ENCODE results near the gene UGT1A5.
"Not testable (repeated sequence)": the region's sequence is repeated elsewhere in the genome, so short reads cannot be mapped to it uniquely, and the experiment has no call there.

Gene UGT1A5

DNA sequence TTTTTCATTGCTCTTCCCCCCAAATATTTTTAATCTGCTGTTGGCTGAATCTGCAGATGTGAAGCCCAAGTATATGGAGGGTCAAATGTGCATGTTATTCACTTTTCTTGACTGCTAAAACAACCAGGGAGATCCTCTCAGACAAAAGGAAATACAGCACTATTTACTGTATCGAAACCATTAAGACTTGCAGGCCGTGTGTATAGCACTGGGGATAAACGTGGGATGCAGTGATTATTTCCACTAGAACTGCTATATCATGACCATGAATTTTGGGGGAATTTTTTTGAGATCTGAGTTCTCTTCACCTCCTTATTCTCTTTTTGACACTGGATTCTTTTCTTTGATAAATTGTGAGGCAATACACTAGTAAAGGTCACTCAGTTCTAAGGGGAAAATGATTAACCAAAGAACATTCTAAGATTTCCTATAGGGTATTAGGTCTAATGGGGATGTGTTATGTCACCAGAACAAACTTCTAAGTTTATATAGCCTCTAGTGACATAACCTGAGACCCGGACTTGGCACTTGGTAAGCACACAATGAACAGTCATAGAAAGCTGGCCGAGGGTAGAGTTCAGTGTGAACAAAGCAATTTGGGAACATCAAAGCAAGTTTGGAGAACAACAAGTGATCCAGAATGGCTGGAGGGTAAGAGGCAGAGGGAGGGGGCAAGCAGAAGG, 32.5 kb downstream of the UGT1A5 start:
- Histone ChIP-seq H3K27me3 (ENCODE audit: low read depth) (no peaks in the 10 kb centered on the region), H3K9me3 (no peaks in the 10 kb centered on the region), H3K4me1 (no peaks in the 10 kb centered on the region), H3K36me3 (replicated peaks) (no peaks in the 10 kb centered on the region), H3K4me3 (no peak overlapping the region)
- in situ Hi-C loops (cut with MboI; ENCODE audit: low sequenced_read_pairs) = no loop called here
- DNase-seq (ENCODE audit: low spot score in 2 of 2) = no peak

DNA sequence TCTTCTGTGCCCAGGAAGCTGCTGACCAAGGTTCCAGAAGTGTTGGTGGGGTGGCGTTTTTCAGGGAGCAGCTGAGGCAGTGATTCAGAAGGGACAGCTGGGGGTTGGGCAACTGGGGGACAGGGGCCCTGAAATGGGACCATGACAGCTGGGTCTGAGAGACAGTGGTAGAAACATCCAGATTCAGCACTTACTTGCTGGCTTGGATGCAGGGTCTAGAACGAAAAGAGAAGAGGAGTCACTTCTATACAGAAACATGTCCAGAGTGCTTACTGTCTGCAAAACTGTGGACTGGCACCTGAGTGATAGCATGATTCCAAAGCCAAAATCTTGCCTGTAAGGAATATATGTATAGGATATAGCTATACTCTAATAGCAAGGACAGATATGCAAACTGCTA, 33.1 kb downstream of the UGT1A5 start:
- in situ Hi-C loops (cut with MboI; ENCODE audit: low sequenced_read_pairs); H3K27me3 ChIP-seq (ENCODE audit: low read depth); DNase-seq (ENCODE audit: low spot score in 2 of 2); H3K9me3 ChIP-seq; H3K4me3 ChIP-seq; H3K4me1 ChIP-seq; H3K36me3 ChIP-seq (replicated peaks): not testable (repeated sequence)

DNA sequence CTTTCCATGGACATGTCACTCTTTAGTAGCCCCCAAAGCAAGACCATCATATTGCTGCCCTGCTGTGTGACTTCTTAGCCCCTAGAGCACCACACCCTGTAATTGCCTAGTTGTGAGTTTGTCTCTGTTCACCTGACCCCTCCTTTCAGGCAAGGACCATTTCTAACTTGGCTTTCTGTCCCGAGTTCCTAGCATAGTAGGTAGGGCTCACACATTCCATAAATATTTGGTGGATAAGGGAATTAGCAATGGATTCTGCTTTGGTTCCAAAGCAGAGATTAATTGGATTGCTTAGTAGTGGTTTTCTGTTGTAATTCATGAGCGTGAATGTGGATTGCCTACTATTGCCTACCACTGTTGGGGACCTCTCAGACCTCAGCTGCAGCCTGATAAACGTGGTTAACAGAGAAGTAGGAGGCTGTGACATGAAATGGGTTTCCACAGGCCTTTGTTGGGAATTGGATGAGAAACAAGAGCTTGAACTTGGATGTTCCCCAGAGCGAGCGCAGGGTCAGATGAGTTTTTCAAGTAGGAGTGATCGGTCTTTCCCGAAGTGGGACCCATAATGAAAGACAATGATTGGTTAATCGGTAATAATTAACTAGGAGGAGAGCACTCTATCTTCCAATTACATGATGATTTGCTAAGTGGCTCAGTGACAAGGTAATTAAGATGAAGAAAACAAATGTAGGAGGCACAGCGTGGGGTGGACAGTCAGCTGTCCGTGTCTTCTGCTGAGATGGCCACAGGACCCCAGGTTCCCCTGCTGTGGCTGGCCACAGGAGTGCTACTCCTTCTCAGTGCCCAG, 34.0 kb downstream of the UGT1A5 start:
- peaks cover 3% of the 10 kb centered on the region for H3K9me3 ChIP-seq
- in situ Hi-C loops (cut with MboI; ENCODE audit: low sequenced_read_pairs) = no loop called here
- H3K4me3 ChIP-seq = no peak overlapping the region
- H3K27me3 ChIP-seq (ENCODE audit: low read depth) = no peaks in the 10 kb centered on the region
- no peaks in the 10 kb centered on the region for H3K36me3 ChIP-seq (replicated peaks)
- no peak for DNase-seq (ENCODE audit: low spot score in 2 of 2)
- H3K4me1 ChIP-seq = no peaks in the 10 kb centered on the region

DNA sequence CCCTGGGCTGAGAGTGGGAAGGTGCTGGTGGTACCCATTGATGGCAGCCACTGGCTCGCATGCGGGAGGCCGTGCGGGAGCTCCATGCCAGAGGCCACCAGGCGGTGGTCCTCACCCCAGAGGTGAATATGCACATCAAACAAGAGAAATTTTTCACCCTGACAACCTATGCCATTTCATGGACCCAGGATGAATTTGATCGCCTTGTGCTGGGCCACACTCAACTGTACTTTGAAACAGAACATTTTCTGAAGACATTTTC, 34.5 kb downstream of the UGT1A5 start:
- no peaks in the 10 kb centered on the region for H3K4me1 ChIP-seq
- in situ Hi-C loops (cut with MboI; ENCODE audit: low sequenced_read_pairs) = no loop called here
- no peak overlapping the region for H3K4me3 ChIP-seq
- DNase-seq (ENCODE audit: low spot score in 2 of 2) = no peak
- H3K36me3 ChIP-seq (replicated peaks) = no peaks in the 10 kb centered on the region
- no peaks in the 10 kb centered on the region for H3K27me3 ChIP-seq (ENCODE audit: low read depth)
- peaks cover 3% of the 10 kb centered on the region for H3K9me3 ChIP-seq

DNA sequence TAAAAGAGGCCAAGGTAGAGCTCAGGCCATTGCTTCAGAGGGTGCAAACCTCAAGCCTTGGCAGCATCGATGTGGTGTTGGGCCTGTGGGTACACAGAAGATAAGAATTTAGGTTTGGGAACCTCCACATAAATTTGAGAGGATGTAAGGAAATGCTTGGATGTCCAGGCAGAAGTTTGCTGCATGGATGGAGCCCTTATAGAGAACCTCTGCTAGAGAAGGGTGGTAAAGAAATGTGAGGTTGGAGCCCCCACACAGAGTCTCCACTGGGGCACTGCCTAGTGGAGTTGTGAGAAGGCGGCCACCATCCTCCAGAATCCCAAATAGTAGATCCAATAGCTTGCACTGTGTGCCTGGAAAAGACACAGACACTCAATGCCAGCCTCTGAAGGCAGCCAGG, 38.0 kb downstream of the UGT1A5 start:
- H3K27me3 ChIP-seq (ENCODE audit: low read depth); H3K9me3 ChIP-seq; DNase-seq (ENCODE audit: low spot score in 2 of 2); in situ Hi-C loops (cut with MboI; ENCODE audit: low sequenced_read_pairs); H3K4me1 ChIP-seq; H3K4me3 ChIP-seq; H3K36me3 ChIP-seq (replicated peaks): not testable (repeated sequence)

DNA sequence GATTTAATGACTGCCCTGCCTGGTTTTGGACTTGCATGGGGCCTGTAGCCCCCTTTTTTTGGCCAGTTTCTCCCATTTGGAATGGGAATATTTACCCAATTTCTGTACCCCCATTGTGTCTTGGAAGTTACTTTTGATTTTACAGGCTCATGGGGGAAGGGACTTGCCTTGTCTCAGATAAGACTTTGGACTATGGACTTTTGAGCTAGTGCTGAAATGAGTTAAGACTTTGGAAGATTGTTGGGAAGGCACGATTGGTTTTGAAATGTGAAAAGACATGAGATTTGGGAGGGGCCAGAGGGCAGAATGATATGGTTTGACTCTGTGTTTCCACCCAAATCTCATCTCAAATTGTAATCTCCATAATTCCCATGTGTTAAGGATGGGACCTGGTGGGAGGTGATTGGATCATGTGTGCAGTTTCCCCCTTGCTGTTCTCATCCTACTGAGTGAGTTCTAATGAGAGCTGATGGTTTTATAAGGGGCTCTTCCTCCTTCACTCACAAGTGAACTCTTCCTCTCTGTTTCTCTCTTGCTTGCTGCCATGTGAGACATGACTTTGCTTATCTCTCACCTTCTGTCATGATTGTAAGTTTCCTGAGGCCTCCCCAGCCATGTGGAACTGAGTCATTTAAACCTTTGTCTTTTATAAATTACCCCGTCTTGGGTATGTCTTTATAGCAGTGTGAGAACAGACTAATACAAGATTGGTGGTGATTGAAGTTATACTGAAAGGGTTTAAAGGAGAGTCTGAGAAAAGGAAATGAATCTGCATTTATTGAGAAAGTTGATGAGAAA, 38.7 kb downstream of the UGT1A5 start:
- H3K4me1 ChIP-seq; H3K4me3 ChIP-seq; H3K27me3 ChIP-seq (ENCODE audit: low read depth); in situ Hi-C loops (cut with MboI; ENCODE audit: low sequenced_read_pairs); H3K9me3 ChIP-seq; DNase-seq (ENCODE audit: low spot score in 2 of 2); H3K36me3 ChIP-seq (replicated peaks): not testable (repeated sequence)

DNA sequence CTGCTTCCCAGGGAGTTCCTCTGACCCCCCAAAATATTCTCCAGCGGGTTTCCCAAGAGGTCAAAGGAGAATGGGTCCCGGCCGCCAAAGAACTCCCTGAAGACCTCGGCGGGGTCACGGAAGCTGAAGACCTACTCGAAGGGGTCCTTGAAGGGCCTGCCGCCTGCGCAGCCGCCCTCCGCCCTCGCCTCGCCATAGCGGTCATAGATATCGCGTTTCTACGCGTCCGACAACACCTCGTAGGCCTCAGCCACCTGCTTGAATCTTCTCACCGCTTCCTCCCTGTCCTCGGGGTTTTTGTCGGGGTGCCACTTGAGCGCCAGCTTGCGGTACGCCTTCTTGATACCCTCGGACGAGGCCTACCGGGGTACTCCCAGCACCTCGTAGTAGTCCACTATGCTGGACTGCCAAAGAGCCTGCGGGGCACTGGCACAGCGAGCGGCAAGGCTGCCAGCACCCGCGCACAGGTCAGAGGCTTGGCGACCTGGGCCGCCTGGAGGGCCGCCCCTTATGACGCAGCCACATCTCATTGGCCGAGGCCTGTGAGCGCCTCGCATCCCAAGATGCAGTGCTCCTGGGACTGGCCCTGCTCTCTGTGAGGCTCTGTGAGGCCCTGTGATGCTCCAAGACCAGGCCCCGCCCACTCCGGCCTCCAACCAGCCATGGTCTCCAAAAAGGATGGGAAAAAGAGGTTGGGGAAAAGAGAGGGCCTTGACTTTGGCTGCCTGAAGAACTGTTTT, 42.3 kb downstream of the UGT1A5 start:
- in situ Hi-C loops (cut with MboI; ENCODE audit: low sequenced_read_pairs) = no loop called here
- no peak for DNase-seq (ENCODE audit: low spot score in 2 of 2)
- Histone ChIP-seq H3K4me3 (no peak overlapping the region), H3K4me1 (peaks cover 8% of the 10 kb centered on the region), H3K36me3 (replicated peaks) (no peaks in the 10 kb centered on the region), H3K9me3 (peaks cover 3% of the 10 kb centered on the region), H3K27me3 (ENCODE audit: low read depth) (no peaks in the 10 kb centered on the region)

DNA sequence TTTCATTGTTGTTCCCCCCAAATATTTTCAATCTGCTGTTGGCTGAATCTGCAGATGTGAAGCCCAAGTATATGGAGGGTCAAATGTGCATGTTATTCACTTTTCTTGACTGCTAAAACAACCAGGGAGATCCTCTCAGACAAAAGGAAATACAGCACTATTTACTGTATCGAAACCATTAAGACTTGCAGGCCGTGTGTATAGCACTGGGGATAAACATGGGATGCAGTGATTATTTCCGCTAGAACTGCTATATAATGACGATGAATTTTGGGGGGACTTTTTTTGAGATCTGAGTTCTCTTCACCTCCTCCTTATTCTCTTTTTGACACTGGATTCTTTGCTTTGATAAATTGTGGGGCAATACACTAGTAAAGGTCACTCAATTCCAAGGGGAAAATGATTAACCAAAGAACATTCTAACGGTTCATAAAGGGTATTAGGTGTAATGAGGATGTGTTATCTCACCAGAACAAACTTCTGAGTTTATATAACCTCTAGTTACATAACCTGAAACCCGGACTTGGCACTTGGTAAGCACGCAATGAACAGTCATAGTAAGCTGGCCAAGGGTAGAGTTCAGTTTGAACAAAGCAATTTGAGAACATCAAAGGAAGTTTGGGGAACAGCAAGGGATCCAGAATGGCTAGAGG, 43.8 kb downstream of the UGT1A5 start:
- Histone ChIP-seq H3K4me1 (peaks cover 8% of the 10 kb centered on the region), H3K36me3 (replicated peaks) (no peaks in the 10 kb centered on the region), H3K27me3 (ENCODE audit: low read depth) (no peaks in the 10 kb centered on the region), H3K9me3 (no peaks in the 10 kb centered on the region; the same call in 1 of the 2 replicates), H3K4me3 (no peak overlapping the region)
- no peak for DNase-seq (ENCODE audit: low spot score in 2 of 2)
- in situ Hi-C loops (cut with MboI; ENCODE audit: low sequenced_read_pairs) = no loop called here

DNA sequence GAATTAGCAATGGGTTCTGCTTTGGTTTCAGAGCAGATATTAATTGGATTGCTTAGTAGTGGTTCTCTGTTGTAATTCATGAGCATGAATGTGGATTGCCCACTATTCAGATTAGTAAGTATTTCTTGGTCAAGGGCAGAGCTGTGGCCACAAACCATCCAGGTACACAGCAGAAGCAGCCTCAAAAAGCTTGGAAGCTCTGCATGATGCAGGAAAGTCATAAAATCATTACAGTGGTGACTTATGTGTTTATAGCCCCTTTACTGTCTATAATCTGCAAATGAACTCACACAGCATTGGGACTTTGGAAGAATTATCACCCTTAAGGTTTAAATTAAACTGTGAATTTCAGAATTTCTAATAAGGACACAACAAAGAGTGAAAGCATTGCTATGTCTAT, 45.4 kb downstream of the UGT1A5 start:
- no peaks in the 10 kb centered on the region for H3K36me3 ChIP-seq (replicated peaks)
- no peaks in the 10 kb centered on the region for H3K9me3 ChIP-seq
- peaks cover under 1% of the 10 kb centered on the region; the same call in 1 of the 2 replicates for H3K4me1 ChIP-seq
- peaks cover 7% of the 10 kb centered on the region; the same call in 1 of the 2 replicates for H3K27me3 ChIP-seq (ENCODE audit: low read depth)
- in situ Hi-C loops (cut with MboI; ENCODE audit: low sequenced_read_pairs) = no loop called here
- no peak for DNase-seq (ENCODE audit: low spot score in 2 of 2)
- H3K4me3 ChIP-seq = no peak overlapping the region

DNA sequence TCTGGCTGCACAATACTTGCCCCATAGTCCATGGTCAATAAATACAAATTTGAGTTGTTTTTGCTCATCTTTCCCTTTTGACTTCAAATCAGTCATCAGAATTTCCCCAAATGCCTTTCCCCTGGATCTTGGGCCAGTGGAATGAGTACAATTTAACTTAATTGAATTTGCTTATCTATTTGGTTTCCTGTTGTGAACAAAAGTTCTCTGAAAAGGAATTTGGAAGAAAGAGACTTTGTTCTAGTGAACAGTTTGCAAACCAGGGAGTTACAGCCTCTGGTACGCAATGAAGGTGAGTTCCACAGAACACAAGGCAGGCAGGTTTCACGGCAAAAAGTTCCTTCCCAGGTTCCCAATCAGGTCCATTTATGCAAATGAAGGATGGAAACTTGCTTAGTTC, 46.1 kb downstream of the UGT1A5 start:
- H3K27me3 ChIP-seq (ENCODE audit: low read depth) = peaks cover 11% of the 10 kb centered on the region; the same call in 1 of the 2 replicates
- in situ Hi-C loops (cut with MboI; ENCODE audit: low sequenced_read_pairs) = no loop called here
- no peak for DNase-seq (ENCODE audit: low spot score in 2 of 2)
- H3K36me3 ChIP-seq (replicated peaks) = no peaks in the 10 kb centered on the region
- H3K9me3 ChIP-seq = no peaks in the 10 kb centered on the region
- no peaks in the 10 kb centered on the region for H3K4me1 ChIP-seq
- no peak overlapping the region for H3K4me3 ChIP-seq

DNA sequence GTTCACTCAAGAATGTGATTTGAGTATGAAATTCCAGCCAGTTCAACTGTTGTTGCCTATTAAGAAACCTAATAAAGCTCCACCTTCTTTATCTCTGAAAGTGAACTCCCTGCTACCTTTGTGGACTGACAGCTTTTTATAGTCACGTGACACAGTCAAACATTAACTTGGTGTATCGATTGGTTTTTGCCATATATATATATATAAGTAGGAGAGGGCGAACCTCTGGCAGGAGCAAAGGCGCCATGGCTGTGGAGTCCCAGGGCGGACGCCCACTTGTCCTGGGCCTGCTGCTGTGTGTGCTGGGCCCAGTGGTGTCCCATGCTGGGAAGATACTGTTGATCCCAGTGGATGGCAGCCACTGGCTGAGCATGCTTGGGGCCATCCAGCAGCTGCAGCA, 47.3 kb downstream of the UGT1A5 start, which contains the start of gene UGT1A1:
TSS of gene UGT1A1 (plus strand) at position 228 of the 400 bp plus-strand sequence. CDS start at position 246, 18 bp downstream.
- no peak within 1 kb of the TSS for H3K4me3 ChIP-seq
- no peaks in the 10 kb centered on the region for H3K36me3 ChIP-seq (replicated peaks)
- in situ Hi-C loops (cut with MboI; ENCODE audit: low sequenced_read_pairs) = no loop called here
- peaks cover 12% of the 10 kb centered on the region; the same call in 1 of the 2 replicates for H3K27me3 ChIP-seq (ENCODE audit: low read depth)
- no peak for DNase-seq (ENCODE audit: low spot score in 2 of 2)
- no peaks in the 10 kb centered on the region for H3K4me1 ChIP-seq
- no peaks in the 10 kb centered on the region for H3K9me3 ChIP-seq

DNA sequence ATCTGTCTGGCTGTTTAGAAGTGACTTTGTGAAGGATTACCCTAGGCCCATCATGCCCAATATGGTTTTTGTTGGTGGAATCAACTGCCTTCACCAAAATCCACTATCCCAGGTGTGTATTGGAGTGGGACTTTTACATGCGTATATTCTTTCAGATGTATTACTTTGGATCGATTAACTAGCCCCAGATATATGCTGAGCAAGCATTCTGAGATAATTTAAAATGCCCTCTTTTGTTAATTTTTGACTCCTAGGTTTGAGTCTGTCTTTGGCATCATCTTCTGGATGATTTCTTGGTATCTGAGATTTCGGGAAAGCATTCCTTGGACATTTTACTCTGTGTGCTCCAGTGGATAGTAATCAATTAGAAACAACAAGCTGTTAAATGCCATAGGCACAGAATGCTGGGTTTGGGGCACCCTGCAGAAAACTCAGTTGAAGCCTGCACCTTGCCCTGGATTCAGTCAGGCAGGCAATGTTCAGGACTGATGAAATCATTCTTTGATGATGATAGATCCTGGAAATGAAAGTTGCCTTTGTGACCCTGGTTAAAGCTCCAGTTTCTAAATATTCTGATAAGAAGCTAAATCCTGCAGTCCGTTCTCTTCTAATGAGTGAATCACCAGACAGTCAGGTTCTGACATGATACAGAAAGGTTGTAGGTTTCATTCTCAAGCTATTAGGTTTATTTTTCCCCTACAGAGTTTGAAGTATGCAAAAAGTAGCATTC, 48.5 kb downstream of the UGT1A5 start:
- H3K27me3 ChIP-seq (ENCODE audit: low read depth) = peaks cover 12% of the 10 kb centered on the region; the same call in 1 of the 2 replicates
- DNase-seq (ENCODE audit: low spot score in 2 of 2) = no peak
- no peaks in the 10 kb centered on the region for H3K36me3 ChIP-seq (replicated peaks)
- no peaks in the 10 kb centered on the region for H3K4me1 ChIP-seq
- H3K4me3 ChIP-seq = no peak overlapping the region
- in situ Hi-C loops (cut with MboI; ENCODE audit: low sequenced_read_pairs) = no loop called here
- H3K9me3 ChIP-seq = no peaks in the 10 kb centered on the region

Measured in HAP-1 (cell line).